H1 (cell line): ENCODE results near the gene SNX27. TPM values are rescaled to one million over a fixed set of nuclear protein-coding genes. Genes with fewer than 3 reads are reported as not detected.

Experiments
- CTCF ChIA-PET: fragments of 300-600 bp; sonication (Branson Sonifier 250); formaldehyde crosslinking; loops from one replicate; lab custom pipeline; 2021; ENCODE audit not compliant: partially characterized antibody; lab: Charles Lee
- POLR2A ChIA-PET: fragments of 300-600 bp; sonication (Branson Sonifier 250); formaldehyde crosslinking; loops from one replicate; lab custom pipeline; 2021; ENCODE audit warnings: inconsistent platforms; ENCODE audit not compliant: partially characterized antibody; lab: Charles Lee
- DNase-seq, 2 experiments: peaks; one replicate each; pipeline versions ENCODE4 v3.0.0 to v3.0.0-alpha.2; 2010 to 2022; ENCODE audit warnings: low spot score in 2 of 2, low read depth in 1 of 2, mixed read lengths in 1 of 2
- FAIRE-seq: peaks from 2 replicates; lab custom pipeline; 2011; peaks lifted over from hg19 to GRCh38; lab: Jason Lieb, UNC
- H2AFZ ChIP-seq: 2 replicates; pipeline ENCODE4 v1.8.1; 2012; ENCODE audit warnings: low read length, inconsistent platforms
- H2AK5ac ChIP-seq: 2 replicates; pipeline ENCODE4 v1.6.1; 2013; ENCODE audit warnings: low read depth, low read length
- H2BK120ac ChIP-seq: replicated peaks from 2 replicates; pipeline ENCODE3; 2013; ENCODE audit warnings: low read depth, low read length, inconsistent platforms
- H2BK12ac ChIP-seq: 2 replicates; pipeline ENCODE4 v1.6.1; 2013; ENCODE audit warnings: low read depth, low read length
- H2BK15ac ChIP-seq: 2 replicates; pipeline ENCODE4 v1.6.1; 2013; ENCODE audit warnings: low read length
- H2BK20ac ChIP-seq: 2 replicates; pipeline ENCODE4 v1.6.1; 2013; ENCODE audit warnings: low read length
- H2BK5ac ChIP-seq: 2 replicates; pipeline ENCODE4 v1.6.1; 2013; ENCODE audit warnings: low read depth, low read length
- H3K14ac ChIP-seq: 2 replicates; pipeline ENCODE4 v1.6.1; 2013; ENCODE audit warnings: inconsistent platforms; ENCODE audit not compliant: insufficient read length
- H3K18ac ChIP-seq: 2 replicates; pipeline ENCODE4 v1.6.1; 2013; ENCODE audit warnings: low read length; ENCODE audit errors: extremely low read depth
- H3K23ac ChIP-seq: 2 replicates; pipeline ENCODE4 v1.6.1; 2013; ENCODE audit warnings: inconsistent platforms; ENCODE audit not compliant: insufficient read length
- H3K23me2 ChIP-seq: 2 replicates; pipeline ENCODE4 v1.6.1; 2013; ENCODE audit warnings: low read depth, low read length
- H3K27ac ChIP-seq: 2 replicates; pipeline ENCODE4 v1.6.1; 2011; ENCODE audit warnings: low read depth, low read length, inconsistent platforms
- H3K27me3 ChIP-seq, 4 experiments: replicated peaks in 1 of 4; 1 replicate in 1 of 4; 2 replicates in 3 of 4; pipeline versions ENCODE4 v1.6.1 to v1.8.1; 2011 to 2013; ENCODE audit warnings: low read length in 3 of 4, mild to moderate bottlenecking in 3 of 4, inconsistent platforms in 2 of 4, mixed read lengths in 2 of 4, moderate library complexity in 1 of 4; ENCODE audit not compliant: control insufficient read depth in 3 of 4, insufficient read depth in 3 of 4; ENCODE audit errors: extremely low read depth in 1 of 4
- H3K36me3 ChIP-seq, 4 experiments: 2 replicates each; pipeline versions ENCODE4 v1.6.1 to v1.8.1; 2011 to 2013; ENCODE audit warnings: mild to moderate bottlenecking in 4 of 4, low read length in 3 of 4, moderate library complexity in 2 of 4, control low read depth in 1 of 4, inconsistent platforms in 1 of 4; ENCODE audit not compliant: insufficient read depth in 4 of 4, control insufficient read depth in 2 of 4
- H3K4ac ChIP-seq: replicated peaks from 2 replicates; pipeline ENCODE3; 2013; ENCODE audit warnings: low read length, low read depth, mixed read lengths, inconsistent platforms; ENCODE audit not compliant: insufficient read length
- H3K4me1 ChIP-seq, 4 experiments: replicated peaks in 1 of 4; 1 replicate in 1 of 4; 2 replicates in 3 of 4; pipeline versions ENCODE4 v1.6.1 to v1.8.1; 2011 to 2013; ENCODE audit warnings: low read length in 3 of 4, inconsistent platforms in 2 of 4, mixed read lengths in 1 of 4; ENCODE audit not compliant: insufficient read depth in 4 of 4, control insufficient read depth in 3 of 4
- H3K4me2 ChIP-seq, 2 experiments: 2 replicates each; pipeline versions ENCODE4 v1.6.1 to v1.8.1; 2011 to 2013; ENCODE audit warnings: low read depth in 2 of 2, low read length in 2 of 2, control low read depth in 1 of 2, inconsistent platforms in 1 of 2, mild to moderate bottlenecking in 1 of 2; ENCODE audit not compliant: insufficient read depth in 1 of 2
- H3K4me3 ChIP-seq, 4 experiments: fragments of 200-600, 300-600 bp in 1 of 4; sonication (generic), shearing (Covaris generic), sonication (Bioruptor Twin) in 1 of 4; 2 replicates each; pipeline versions ENCODE4 v1.5.1 to v1.8.1; 2011 to 2016; ENCODE audit warnings: low read length in 4 of 4, low read depth in 3 of 4, control low read depth in 2 of 4, inconsistent platforms in 2 of 4, mild to moderate bottlenecking in 2 of 4, mixed read lengths in 1 of 4, moderate library complexity in 1 of 4; ENCODE audit not compliant: insufficient read depth in 2 of 4; ENCODE audit errors: extremely low read depth in 1 of 4
- H3K56ac ChIP-seq: replicated peaks from 2 replicates; pipeline ENCODE3; 2013; ENCODE audit warnings: low read depth, mild to moderate bottlenecking, mixed read lengths, low read length, inconsistent platforms; ENCODE audit not compliant: insufficient read length
- H3K79me1 ChIP-seq: 2 replicates; pipeline ENCODE4 v1.6.1; 2013; ENCODE audit warnings: low read depth, low read length, control low read depth
- H3K79me2 ChIP-seq, 2 experiments: 2 replicates each; pipeline versions ENCODE4 v1.6.1 to v1.8.1; 2012 to 2013; ENCODE audit warnings: low read length in 2 of 2, mild to moderate bottlenecking in 2 of 2, inconsistent platforms in 1 of 2; ENCODE audit not compliant: insufficient read depth in 2 of 2, control insufficient read depth in 1 of 2
- H3K9ac ChIP-seq, 4 experiments: replicated peaks in 1 of 4; 1 replicate in 1 of 4; 2 replicates in 3 of 4; pipeline versions ENCODE4 v1.6.1 to v1.8.1; 2011 to 2013; ENCODE audit warnings: low read depth in 3 of 4, low read length in 3 of 4, control low read depth in 2 of 4, mild to moderate bottlenecking in 2 of 4, moderate library complexity in 2 of 4, inconsistent platforms in 1 of 4; ENCODE audit errors: extremely low read depth in 1 of 4
- H3K9me3 ChIP-seq, 2 experiments: 2 replicates each; pipeline versions ENCODE4 v1.6.1 to v1.8.1; 2012 to 2013; ENCODE audit warnings: mild to moderate bottlenecking in 2 of 2, moderate library complexity in 2 of 2, control low read depth in 1 of 2, inconsistent platforms in 1 of 2, low read depth in 1 of 2, low read length in 1 of 2, mixed read lengths in 1 of 2; ENCODE audit not compliant: insufficient read depth in 2 of 2
- H4K20me1 ChIP-seq, 2 experiments: replicated peaks in 1 of 2; 2 replicates each; pipeline versions ENCODE3 to v1.8.1; 2011 to 2013; ENCODE audit warnings: inconsistent platforms in 2 of 2, low read length in 2 of 2, mild to moderate bottlenecking in 1 of 2; ENCODE audit not compliant: insufficient read depth in 2 of 2, control insufficient read depth in 1 of 2
- H4K5ac ChIP-seq: 2 replicates; pipeline ENCODE4 v1.6.1; 2013; ENCODE audit warnings: low read length, low read depth, mixed read lengths, inconsistent platforms; ENCODE audit not compliant: insufficient read length
- H4K8ac ChIP-seq: 2 replicates; pipeline ENCODE4 v1.8.0; 2013; ENCODE audit warnings: mild to moderate bottlenecking, moderate library complexity, low read length, inconsistent platforms; ENCODE audit not compliant: insufficient read depth; ENCODE audit errors: extremely low read depth
- H4K91ac ChIP-seq: replicated peaks from 2 replicates; pipeline ENCODE3; 2013; ENCODE audit warnings: low read length, mixed read lengths, inconsistent platforms; ENCODE audit not compliant: insufficient read length
- ASH2L ChIP-seq: fragments of 200-600, 300-600 bp; sonication (generic); IDR thresholded peaks from one replicate; pipeline ENCODE4 v1.7.1; 2017; ENCODE audit warnings: low read length
- EZH2 ChIP-seq: fragments of 200-600 bp; sonication (generic); IDR thresholded peaks from 2 replicates; pipeline ENCODE4 v1.7.1; 2012; ENCODE audit warnings: low read depth, mild to moderate bottlenecking, moderate library complexity, low read length, inconsistent platforms; ENCODE audit not compliant: severe bottlenecking
- MAFK ChIP-seq: IDR thresholded peaks from 2 replicates; pipeline ENCODE4 v1.6.1; 2012; ENCODE audit warnings: low read depth, mild to moderate bottlenecking, improper control_type of control experiment, low read length
- RXRA ChIP-seq: IDR thresholded peaks from 2 replicates; pipeline ENCODE4 v1.6.1; 2011; ENCODE audit warnings: low read depth, mild to moderate bottlenecking, low read length, moderate library complexity; ENCODE audit not compliant: insufficient read depth
- WGBS, 2 experiments: shearing (Covaris generic) in 1 of 2; methylation state at CpG; one replicate each; pipeline versions ENCODE4 v1.1.6 to v1.1.7; 2013 to 2015; ENCODE audit warnings: low lambda C conversion rate in 2 of 2, mixed read lengths in 2 of 2, inconsistent platforms in 1 of 2, low coverage in 1 of 2, missing lambda C conversion rate in 1 of 2; ENCODE audit not compliant: insufficient replicate concordance in 2 of 2, insufficient coverage in 1 of 2, insufficient read length in 1 of 2; ENCODE audit errors: extremely low coverage in 1 of 2, missing lambda C conversion rate in 1 of 2; 5-methylcytosine and 5-hydroxymethylcytosine counted together
- polyA plus RNA-seq, 7 experiments: library from polyadenylated mRNA; depleted of rRNA in 3 of 7; stranded (reverse) in 5 of 7; unstranded in 2 of 7; fragments of >200 nt in 5 of 7; fragments of 200-250 nt in 2 of 7; gene quantifications; 1 replicate in 5 of 7; 2 replicates in 1 of 7; 4 replicates in 1 of 7; pipeline versions ENCODE4 v1.2.1 to v1.2.3, GENCODE V29; 2011 to 2013; ENCODE audit warnings: missing spikeins in 2 of 7, mixed read lengths in 2 of 7
- total RNA-seq: library from RNA; stranded (reverse); fragmentation: NEBNext Ultra II Directional; extraction: Animal tissue kit (Norgen Biotek cat#: 25700); gene quantifications from 2 replicates; pipeline ENCODE4 v1.2.1, GENCODE V29; 2021

Gene SNX27
- total and polyA plus RNA-seq, 2 of the 8 experiments (the other 6 are each of a cell fraction or from before 2014, with no cell fraction given): 23.4 to 65.4 TPM

- H3K14ac ChIP-seq: no peak overlapping the region
- no peak overlapping the region for H2BK15ac ChIP-seq
- H2AK5ac ChIP-seq: no peak overlapping the region
- TF ChIP-seq MAFK (no peak), ASH2L (no peak), RXRA (no peak), EZH2 (no peak)
- no peak overlapping the region for H3K18ac ChIP-seq
- no peaks in the 10 kb centered on the region; the same call in 1 of the 2 replicates for H3K23me2 ChIP-seq
- no peak overlapping the region for H2BK20ac ChIP-seq
- no peak overlapping the region for H4K91ac ChIP-seq
- no peak overlapping the region for H3K4me3 ChIP-seq
- H3K23ac ChIP-seq: no peak overlapping the region
- no peak overlapping the region for H2BK120ac ChIP-seq
- H2BK12ac ChIP-seq: no peak overlapping the region
- no peaks in the 10 kb centered on the region for H3K9me3 ChIP-seq
- H2BK5ac ChIP-seq: no peak overlapping the region
- no peak overlapping the region for H3K27ac ChIP-seq
- no peak for DNase-seq
- H3K4ac ChIP-seq: no peak overlapping the region
- H4K5ac ChIP-seq: no peak overlapping the region
- no peaks in the 10 kb centered on the region for H3K79me1 ChIP-seq
- WGBS, 2 experiments: 87% methylated on average over 3 of the region's 3 CpGs; no CpG with 5 or more reads in 1 of the 2 experiments
- H3K56ac ChIP-seq: no peak overlapping the region
- CTCF ChIA-PET: interaction anchor here (1.3 to 1.9 kb wide), 2 partner anchors 12 to 108 kb away, joined by 3 to 8 read pairs; no protein-coding TSS in a partner anchor
- POLR2A ChIA-PET: no interaction called here
- no peaks in the 10 kb centered on the region for H3K79me2 ChIP-seq
- FAIRE-seq: no peak
- no peak overlapping the region for H3K9ac ChIP-seq
- no peaks in the 10 kb centered on the region for H4K20me1 ChIP-seq
- H3K27me3 ChIP-seq: no peaks in the 10 kb centered on the region
- no peak overlapping the region for H3K4me2 ChIP-seq
- H3K4me1 ChIP-seq: no peaks in the 10 kb centered on the region
- H3K36me3 ChIP-seq: peaks cover 0 to 5% (median 0%) of the 10 kb centered on the region in 4 experiments; a peak in 3 of 8 replicates
- no peak overlapping the region for H4K8ac ChIP-seq
- no peak overlapping the region for H2AFZ ChIP-seq
Measured at GRCh38 chr1:151680826-151681225, 69.0 kb downstream of the SNX27 start.
